C4-2B (cell line): ENCODE measurements around the gene SLC8A2.

ENCODE experiments used
- ZFX ChIP-seq: fragments of 450-650 bp; IDR thresholded peaks from 2 replicates; pipeline ENCODE4 v1.6.1; 2017
- TF ChIP-seq, protein P1 (sequence below): fragments of 450-650 bp; conservative IDR thresholded peaks from 2 replicates; pipeline ENCODE4 v1.5.1; 2017; ENCODE audit warnings: mild to moderate bottlenecking

GRCh38 chr19:47436712-47437401 is 34.8 kb downstream of the SLC8A2 start:
- TF ChIP-seq, protein P1, sequence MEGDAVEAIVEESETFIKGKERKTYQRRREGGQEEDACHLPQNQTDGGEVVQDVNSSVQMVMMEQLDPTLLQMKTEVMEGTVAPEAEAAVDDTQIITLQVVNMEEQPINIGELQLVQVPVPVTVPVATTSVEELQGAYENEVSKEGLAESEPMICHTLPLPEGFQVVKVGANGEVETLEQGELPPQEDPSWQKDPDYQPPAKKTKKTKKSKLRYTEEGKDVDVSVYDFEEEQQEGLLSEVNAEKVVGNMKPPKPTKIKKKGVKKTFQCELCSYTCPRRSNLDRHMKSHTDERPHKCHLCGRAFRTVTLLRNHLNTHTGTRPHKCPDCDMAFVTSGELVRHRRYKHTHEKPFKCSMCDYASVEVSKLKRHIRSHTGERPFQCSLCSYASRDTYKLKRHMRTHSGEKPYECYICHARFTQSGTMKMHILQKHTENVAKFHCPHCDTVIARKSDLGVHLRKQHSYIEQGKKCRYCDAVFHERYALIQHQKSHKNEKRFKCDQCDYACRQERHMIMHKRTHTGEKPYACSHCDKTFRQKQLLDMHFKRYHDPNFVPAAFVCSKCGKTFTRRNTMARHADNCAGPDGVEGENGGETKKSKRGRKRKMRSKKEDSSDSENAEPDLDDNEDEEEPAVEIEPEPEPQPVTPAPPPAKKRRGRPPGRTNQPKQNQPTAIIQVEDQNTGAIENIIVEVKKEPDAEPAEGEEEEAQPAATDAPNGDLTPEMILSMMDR = peak; percentile 74
- TF ChIP-seq ZFX = no peak
